Stimulated activated CD8-positive, alpha-beta memory T cell treated with anti-CD3 and anti-CD28 coated beads, Interleukin-15, amount 100 ng/mL, for 1 hour (primary cell): ENCODE results near the gene SLAMF9.
"Not testable (repeated sequence)": the region's sequence is repeated elsewhere in the genome, so short reads cannot be mapped to it uniquely, and the experiment has no call there.

Experiments used
- DNase-seq: peaks from one replicate; pipeline ENCODE4 v3.0.0-alpha.2; 2020; ENCODE audit warnings: low read depth

Gene SLAMF9

GRCh38 chr1:159920202-159920601 lies 33.8 kb downstream of the SLAMF9 start:
- DNase-seq, result no peak

- DNase-seq, result no peak
These were observed 34.7 kb downstream of the SLAMF9 start for GRCh38 chr1:159919236-159919865.

GRCh38 chr1:159918352-159919200 lies 35.5 kb downstream of the SLAMF9 start:
- no peak for DNase-seq

DNA sequence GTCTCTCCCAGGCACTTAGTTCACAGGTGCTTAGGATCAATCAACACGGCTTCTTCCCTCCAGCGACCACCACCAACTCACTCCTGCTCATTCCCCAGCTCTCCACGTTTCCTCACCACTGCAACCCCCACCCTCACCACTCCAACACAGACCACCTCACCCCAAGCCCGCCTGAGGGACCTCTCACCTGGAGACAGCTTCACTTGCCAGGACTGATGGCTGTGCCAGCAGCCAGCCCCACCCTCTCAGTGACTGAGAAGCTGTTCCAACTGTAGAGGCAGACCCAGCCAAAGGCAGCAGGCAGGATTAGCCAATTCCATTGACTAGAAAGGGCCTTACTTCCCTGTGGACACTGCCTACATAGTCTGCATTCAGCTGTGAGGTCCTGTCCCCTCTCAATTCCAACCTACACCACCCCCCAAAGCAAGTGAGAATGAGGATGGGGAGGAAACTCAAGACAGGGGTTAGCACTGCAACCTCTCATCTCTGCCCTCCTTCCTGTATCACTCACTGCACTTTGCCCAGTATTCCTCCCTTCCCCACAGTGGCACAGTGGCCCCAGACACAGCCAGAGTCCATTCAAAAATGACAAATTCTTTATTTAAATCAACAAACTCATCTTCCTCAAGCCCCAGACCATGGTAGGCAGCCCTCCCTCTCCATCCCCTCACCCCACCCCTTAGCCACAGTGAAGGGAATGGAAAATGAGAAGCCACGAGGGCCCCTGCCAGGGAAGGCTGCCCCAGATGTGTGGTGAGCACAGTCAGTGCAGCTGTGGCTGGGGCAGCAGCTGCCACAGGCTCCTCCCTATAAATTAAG lies 36.3 kb downstream of the SLAMF9 start:
- no peak for DNase-seq

- DNase-seq, result no peak
These were observed 37.6 kb downstream of the SLAMF9 start for GRCh38 chr1:159916242-159917051.

DNA sequence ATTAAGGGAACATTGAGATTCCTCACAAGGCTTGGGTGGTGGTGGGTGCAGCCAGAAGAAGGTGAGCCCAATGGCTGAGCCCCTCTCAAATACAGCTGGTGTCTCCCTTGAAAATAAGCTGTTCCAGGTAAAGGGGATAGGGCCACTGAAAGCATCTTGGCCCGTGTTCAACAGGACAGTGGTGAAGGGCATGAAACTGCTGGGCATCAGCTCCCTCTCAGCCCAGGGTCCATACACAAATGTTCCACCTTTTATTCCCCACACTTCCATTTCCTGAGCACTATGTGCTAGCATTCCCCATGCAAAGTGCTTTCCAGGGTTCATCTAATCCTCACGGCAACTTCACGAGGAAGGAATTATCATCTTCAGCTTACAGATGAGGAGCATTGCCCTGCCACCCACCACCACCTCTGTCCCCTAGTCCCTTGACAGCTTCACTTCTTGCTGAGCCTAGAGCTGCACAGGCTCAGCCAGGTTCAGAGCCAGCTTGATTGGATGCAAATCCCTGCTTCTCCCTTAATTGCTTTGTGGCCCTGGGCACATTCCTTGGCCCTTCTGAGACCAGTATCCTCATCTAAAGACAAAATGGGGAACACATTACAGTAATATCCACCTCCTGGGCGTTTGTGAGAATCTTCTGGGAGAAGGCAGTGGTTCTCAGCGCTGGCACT lies 38.3 kb downstream of the SLAMF9 start:
- no peak for DNase-seq

- DNase-seq, result no peak
These were observed 39.6 kb downstream of the SLAMF9 start for GRCh38 chr1:159914252-159915018.

DNA sequence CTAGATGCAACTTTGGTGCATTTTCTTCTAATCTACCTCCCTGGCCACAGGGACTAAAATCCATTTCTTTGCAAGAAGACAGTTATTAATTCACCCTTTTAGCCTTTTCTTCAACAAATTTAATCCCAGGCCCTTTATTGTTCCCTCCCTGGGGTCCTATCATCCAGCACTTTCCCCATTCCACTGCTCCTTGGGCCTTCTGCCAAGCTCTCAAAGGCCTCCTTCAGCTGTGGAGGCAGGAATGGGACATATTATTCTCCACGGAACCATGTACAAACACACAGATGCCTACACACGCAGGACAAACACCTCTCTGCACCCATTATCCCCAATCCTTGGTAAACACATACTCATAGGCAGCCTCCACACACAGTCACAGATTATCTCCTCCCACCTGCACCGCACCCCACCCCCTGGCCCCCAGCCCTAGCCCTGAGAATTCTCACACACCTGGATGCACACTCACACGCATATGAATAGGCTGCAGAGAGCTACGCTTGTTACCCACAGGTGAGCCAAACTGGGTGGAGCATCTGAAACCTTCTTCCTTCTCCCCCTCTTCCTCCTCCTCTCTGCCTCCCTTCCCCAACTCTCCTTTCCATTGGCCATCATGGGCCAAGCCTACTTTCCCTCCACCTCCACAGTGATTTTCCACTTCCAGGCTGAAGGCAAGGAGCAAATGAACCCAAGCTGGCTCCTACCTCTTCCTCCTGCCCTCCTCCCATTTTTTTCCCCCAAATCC lies 40.4 kb downstream of the SLAMF9 start:
- no peak for DNase-seq

DNA sequence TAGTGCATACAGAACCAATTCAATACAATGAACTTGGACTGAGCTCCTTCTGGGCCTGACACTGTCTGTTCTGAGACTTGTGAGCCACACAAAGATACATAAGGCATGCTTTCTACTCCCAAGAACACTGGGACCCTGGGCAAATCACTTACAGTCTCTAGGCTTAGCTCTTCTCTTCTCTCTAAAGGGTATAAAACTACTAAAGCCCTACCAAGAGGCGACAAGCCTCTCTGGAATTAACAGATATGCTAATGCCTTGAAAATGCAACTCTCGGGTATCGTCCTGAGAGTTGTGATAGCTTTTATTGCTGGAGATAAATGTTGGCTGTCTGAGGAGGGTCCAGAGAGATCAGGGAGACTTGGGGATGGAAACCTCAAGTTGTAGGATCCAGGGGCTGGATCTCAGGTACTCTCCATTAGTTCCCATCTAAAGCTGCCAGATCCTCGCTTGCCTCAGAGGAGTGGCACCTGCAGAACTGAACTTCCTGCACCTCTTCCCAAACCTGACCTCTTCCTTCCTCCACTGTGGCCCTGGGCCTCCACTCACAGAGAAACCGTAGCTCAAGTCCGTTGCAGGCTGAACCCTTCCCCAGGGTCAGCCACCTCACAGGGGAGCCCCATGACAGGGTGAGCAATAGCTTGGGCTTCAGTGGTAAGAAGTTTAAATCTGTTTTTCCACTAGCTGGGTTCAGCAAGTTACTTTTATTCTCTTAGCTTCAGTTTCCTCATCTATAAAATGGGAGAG lies 42.5 kb downstream of the SLAMF9 start:
- DNase-seq, result no peak

GRCh38 chr1:159908031-159908940 lies 45.8 kb downstream of the SLAMF9 start:
- no peak for DNase-seq

DNA sequence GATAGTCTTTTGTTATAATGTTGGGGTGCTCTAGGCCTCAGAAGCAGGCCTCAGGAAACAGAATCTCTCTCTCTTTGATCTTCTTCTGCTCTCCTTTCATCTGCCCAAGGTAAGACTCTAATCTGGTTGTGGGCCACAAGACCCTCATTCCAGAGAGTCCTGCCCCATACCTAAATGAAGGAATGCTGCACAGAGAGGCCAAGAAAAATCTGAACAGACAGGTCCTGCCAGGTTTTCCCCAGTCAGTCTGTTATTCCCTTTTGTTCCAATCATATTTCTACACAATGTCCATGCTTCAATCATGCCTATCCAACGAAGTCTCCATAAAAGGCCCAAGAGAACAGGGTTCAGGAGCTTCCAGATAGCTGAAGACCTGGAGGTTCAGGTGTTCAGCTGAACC lies 47.1 kb downstream of the SLAMF9 start:
- DNase-seq, result no peak

DNA sequence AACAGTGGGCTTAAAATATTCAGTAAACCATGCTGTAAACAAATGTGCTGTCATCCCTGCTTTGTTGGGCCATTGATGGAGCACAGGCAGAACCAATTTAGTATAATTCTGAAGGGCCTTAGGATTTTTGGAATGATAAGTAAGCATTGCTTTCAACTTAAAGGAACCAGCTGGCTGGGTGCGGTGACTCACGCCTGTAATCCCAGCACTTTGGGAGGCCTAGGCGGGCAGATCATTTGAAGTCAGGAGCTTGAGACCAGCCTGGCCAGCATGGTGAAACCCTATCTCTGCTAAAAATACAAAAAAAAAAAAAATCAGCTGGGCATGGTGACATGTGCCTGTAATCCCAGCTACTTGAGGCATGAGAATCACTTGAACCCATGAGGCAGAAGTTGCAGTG lies 50.0 kb downstream of the SLAMF9 start:
- DNase-seq, result not testable (repeated sequence)

DNA sequence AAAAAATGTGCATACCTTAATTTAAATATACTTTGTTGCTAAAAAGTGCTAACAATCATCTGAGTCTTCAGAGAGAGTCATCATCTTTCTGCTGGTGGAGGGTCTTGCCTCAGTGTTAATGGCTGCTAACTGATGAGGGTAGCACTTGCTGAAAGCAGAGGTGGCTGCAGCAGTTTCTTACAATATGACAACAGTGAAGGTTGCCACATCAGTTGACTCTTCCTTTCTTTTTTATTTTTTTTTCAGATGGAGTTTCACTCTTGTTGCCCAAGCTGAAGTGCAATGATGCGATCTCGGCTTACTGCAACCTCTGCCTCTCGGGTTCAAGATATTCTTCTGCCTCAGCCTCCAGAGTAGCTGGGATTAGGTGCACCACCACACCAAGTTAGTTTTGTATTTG lies 51.5 kb downstream of the SLAMF9 start:
- DNase-seq, result no peak
